ENCODE measurements around the gene TEX22. TPM values are rescaled to one million over a fixed set of nuclear protein-coding genes. Genes with fewer than 3 reads are reported as not detected.

TEX22 gene
- total RNA-seq, 2 donors from 2014 or later, result 0.95 to 3.7 TPM

DNA sequence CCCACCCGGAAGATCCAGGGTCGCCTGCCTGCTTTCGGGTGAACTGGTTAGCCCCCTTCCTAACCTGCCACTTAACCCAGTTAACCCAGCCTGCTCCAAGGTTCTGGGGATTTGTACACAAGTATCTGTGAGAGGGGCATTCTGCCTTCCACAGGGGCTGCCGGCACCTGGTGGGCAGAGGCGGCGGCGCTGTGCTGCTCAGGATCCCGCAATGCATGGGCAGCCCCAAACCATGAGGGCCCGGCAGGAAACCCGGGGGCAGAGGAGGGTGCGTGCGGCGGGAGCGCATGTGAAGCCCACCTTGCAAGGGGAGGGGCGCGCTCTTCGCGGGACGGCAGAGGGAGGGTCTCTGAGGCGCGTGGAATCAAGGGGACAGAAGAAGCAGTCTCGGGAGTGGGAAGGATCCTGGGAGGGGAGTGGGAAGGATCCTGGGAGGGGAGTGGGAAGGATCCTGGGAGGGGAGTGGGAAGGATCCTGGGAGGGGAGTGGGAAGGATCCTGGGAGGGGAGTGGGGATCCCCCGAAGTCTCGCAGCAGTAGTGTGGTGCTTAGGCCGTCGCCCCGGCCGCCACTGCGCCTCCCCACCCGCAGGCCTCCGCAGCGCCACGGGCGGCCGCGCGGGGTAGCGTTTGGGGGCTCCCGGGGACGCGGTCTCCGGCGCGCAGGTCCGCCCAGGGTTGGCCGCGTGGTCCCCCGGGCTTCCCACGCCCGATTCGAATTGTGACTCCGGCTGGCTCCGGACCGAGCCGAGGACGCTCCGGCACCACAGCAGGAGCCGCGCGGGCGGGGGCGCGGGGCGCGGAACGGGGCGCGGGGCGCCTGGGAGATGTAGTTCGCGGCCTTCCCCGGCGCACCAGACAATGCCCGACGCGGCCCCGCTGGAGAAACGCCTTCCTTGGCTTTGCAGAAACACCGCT is 16.4 kb downstream of the TEX22 start:
- peaks cover 6% of the 10 kb centered on the region for H3K4me1 Mint-ChIP-seq
- no peaks in the 10 kb centered on the region for H3K36me3 Mint-ChIP-seq (ENCODE audit: low read depth)
- no peaks in the 10 kb centered on the region for H3K9me3 Mint-ChIP-seq
- peak; percentile 73 for ATAC-seq (replicated peaks)
- H3K27me3 Mint-ChIP-seq, result peaks cover 12% of the 10 kb centered on the region
- H3K4me3 Mint-ChIP-seq, result peak overlapping the region; percentile 50
- H3K27ac Mint-ChIP-seq, result no peak overlapping the region

DNA sequence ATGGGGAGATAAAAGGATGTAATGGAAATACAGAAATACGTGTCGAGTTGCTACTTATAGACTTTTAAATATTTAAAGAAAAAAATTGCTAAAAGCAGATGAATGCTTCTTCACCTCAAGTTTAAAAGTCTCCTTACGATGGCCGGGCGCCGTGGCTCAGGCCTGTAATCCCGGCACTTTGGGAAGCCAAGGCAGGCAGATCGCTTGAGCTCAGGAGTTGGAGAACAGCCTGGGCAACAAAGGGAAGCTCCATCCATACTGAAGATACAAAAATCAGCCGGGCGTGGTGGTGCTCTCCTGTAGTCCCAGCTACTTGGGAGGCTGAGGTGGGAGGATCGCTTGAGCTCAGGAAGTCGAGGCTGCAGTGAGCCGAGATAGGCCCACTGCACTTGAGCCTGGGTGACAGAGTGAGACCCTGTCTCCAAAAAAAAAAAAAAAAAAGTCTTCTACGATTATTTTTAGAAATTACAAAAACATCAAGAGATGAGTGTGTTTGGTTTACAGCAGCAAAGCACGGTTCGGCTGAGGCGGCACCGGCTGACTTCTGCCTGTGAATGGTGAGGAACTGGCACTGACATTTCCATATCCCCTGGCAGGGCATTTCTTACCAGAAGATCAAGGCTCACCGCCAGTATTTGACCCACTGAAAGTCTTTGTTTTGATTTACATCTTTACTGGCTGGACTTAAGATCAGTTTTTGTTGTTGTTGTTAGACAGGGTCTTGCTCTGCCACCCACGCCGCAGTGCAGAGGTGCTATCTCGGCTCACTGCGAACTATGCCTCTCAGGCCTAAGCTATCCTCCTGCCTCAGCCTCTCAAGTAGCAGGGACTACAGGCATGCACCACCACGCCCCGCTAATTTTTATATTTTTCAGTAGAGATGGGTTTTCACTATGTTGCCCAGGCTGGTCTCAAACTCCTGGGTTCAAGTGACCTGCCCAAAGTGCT is 17.4 kb downstream of the TEX22 start:
- Mint-ChIP-seq H3K36me3 (ENCODE audit: low read depth) (peaks cover 3% of the 10 kb centered on the region), H3K9me3 (no peaks in the 10 kb centered on the region), H3K4me1 (peaks cover 6% of the 10 kb centered on the region), H3K27me3 (peaks cover 12% of the 10 kb centered on the region), H3K27ac (no peak overlapping the region), H3K4me3 (peak overlapping the region; percentile 50)
- no peak for ATAC-seq (replicated peaks)

DNA sequence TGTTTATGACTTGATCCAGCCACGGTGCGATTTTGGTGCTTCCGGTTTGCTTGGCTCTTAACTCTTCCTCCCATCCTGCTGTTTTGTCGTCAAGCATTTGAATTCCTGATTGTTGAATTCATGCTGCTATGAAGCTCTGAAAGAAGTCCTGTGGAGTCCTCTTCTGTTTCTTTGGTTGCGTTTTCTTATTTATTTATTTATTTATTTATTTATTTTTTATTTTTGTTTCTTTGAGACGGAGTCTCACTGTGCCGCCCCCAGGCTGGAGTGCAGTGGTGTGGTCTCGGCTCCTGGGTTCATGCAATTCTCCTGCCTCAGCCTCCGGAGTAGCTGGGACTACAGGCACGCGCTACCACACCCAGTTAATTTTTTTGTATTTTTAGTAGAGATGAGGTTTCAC is 18.3 kb downstream of the TEX22 start:
- peaks cover 10% of the 10 kb centered on the region for H3K36me3 Mint-ChIP-seq (ENCODE audit: low read depth)
- peaks cover 12% of the 10 kb centered on the region for H3K27me3 Mint-ChIP-seq
- ATAC-seq (replicated peaks), result no peak
- peak overlapping the region; percentile 2 for H3K4me3 Mint-ChIP-seq
- H3K27ac Mint-ChIP-seq, result no peak overlapping the region
- H3K9me3 Mint-ChIP-seq, result no peaks in the 10 kb centered on the region
- H3K4me1 Mint-ChIP-seq, result peaks cover 6% of the 10 kb centered on the region

DNA sequence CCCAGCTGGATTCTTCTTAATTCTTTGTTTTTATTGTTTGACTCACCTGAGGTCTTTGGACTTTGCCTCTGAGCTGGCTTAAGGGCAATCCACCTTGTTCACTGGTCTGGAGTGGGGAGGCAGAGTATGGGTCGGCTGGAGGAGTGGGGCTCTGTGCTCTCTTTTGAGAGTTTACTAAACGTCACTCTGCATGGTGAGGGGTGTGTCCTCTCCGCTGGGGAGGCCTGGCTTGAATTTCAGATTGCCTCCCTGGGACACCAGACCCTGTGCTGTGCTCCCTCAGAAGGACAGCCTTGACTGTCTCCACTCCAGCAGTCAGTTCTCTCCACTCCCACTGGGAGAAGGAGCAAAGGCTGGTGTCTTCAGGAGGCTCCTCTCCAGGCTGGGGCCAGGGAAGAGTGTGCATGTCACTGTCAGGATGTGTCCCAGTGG is 19.4 kb downstream of the TEX22 start:
- ATAC-seq (replicated peaks), result no peak
- Mint-ChIP-seq H3K4me3 (no peak overlapping the region), H3K36me3 (ENCODE audit: low read depth) (peaks cover 21% of the 10 kb centered on the region), H3K9me3 (no peaks in the 10 kb centered on the region), H3K27ac (no peak overlapping the region), H3K4me1 (peaks cover 16% of the 10 kb centered on the region), H3K27me3 (peaks cover 11% of the 10 kb centered on the region)

DNA sequence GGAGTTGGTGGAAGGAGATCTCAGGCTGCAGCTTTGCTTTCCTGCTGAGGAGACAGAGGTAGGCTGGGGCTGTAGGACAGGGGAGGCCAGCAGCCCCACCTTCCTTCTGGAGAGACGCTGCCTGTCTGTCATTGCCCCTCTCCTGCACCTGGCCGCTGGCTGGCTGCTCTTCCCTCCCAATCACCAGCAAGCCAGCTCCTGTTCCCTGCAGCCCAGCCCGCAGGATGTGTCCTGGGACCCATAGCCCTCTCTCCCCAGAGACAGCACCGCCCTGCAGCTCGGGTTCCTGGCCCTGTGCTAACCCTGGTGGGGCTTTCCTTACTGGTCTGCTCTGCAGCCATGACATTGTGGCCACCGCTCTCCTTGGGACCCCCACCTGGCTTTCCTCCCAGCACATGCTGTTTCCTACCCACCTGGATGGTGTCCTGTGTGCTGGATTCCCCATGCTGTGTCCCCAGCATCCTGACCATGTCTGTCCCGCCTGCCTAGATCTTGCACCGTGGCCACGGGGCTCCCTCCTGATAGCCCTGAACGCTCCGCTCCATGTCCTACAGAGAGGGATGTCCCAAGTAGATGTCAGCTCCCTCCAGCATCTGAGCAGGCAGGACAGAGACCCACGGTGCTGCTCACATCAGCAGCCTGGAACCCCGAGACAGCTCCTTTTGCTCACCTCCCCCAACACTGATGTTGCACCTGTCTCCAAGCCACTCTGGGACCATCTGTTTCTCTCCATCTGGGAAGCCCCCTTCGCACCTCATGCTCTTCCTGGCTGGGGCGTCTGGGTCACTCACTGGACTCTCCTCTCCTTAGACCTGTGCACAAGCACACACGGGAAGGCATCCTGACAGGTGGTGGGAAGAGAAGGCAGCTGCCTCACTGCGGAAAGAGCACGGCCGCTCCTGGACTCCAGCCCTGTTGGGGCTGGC is 20.2 kb downstream of the TEX22 start:
- peak overlapping the region; percentile 61 for H3K27ac Mint-ChIP-seq
- H3K4me1 Mint-ChIP-seq, result peaks cover 16% of the 10 kb centered on the region
- H3K27me3 Mint-ChIP-seq, result peaks cover 2% of the 10 kb centered on the region
- no peak for ATAC-seq (replicated peaks)
- peak overlapping the region; percentile 59 for H3K4me3 Mint-ChIP-seq
- no peaks in the 10 kb centered on the region for H3K9me3 Mint-ChIP-seq
- peaks cover 25% of the 10 kb centered on the region for H3K36me3 Mint-ChIP-seq (ENCODE audit: low read depth)

DNA sequence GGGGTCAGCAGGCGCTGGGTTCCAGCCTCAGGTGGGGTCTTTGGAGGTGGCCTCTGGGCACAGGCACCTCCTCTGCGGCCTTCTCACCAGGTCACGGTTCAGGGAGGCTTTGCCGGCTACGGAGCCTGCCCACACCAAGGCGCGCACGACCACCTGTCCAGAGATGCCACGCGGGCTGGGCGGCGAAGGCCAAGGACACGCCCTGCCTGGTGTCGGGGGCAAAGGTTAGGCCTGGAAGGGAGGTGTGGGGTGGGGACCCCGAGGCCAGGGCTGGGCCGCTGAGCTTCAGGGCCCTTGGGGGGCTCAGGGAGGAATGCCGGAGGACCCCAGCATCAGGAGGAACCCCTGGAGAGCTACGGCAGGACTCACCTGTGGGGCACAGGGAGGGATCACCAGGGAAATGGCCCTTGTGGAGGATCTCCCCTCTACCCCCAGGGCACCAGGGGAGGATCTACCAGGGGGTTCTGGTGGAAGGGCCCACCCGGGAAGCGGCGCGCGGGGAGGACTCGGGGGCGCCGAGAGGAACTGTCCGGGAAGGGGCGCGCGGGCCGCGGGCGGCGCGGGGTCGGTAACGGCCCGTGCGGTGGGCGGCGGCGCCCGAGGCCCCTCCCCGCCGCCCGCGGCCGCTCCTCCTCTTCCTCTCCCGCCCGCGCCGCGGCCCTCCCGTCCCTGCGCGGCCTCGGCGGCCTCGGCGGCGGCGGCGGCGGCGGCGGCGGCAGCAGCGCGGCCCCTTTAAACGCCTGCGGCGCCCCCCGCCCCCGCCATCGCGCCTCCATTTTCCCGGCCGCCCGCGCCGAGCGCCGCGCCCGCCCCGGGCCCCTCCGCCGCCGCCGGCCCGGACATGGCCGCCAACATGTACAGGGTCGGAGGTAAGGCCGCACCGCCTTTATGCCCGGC is 21.1 kb downstream of the TEX22 start, which contains the start of gene MTA1:
TSS of gene MTA1 (plus strand) at position 633 of the 897 bp plus-strand sequence. CDS start at position 842, 209 bp downstream.
- peak; percentile 85 for ATAC-seq (replicated peaks)
- H3K27me3 Mint-ChIP-seq, result no peaks in the 10 kb centered on the region
- H3K36me3 Mint-ChIP-seq (ENCODE audit: low read depth), result peaks cover 29% of the 10 kb centered on the region
- H3K4me1 Mint-ChIP-seq, result peaks cover 16% of the 10 kb centered on the region
- H3K27ac Mint-ChIP-seq, result peak within 1 kb of the TSS; percentile 89
- H3K9me3 Mint-ChIP-seq, result no peaks in the 10 kb centered on the region
- peak within 1 kb of the TSS; percentile 85 for H3K4me3 Mint-ChIP-seq

DNA sequence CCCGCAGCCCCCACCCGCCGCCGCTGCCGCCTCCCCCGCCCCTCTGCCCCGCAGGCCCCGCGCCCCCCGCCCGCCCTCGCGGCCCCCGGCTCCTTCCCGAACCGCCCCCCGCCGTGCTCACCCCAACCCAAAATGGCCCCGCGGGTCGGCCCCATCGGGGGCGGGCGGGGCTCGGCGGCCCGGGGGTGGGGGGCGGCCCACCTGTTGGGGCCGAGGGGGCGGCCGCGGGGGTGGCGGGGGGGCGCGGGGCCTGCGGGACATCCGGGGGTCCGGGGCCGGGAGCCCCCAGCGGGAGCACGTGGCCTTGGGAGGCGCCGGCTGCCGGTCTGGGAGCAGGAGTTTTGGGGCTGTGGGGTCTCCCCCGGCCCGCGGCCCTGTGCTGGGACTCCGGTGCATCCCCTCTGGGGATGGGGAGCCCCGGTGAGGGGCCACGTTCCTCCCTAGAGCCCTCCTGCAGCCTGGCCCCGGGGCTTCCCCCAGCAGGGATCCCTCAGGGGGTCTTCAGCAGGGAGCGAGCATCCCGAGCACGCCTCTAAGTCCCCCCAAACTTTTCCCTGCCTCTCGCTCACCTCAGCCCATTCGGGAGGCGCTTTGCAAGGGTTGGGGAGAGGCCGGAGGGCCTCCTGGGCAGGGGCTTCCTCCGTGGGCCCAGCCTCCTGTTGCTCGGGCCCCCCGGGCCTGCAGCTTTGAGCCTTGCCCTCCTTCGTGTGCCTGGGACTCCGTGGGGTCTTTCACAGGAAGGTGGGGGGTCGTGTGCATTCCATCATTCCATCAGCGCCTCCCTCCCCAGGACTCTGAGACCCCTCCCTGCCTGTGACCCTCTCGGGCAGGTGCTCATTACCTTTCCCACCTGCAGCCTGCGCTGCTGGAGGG is 22.0 kb downstream of the TEX22 start:
- ATAC-seq (replicated peaks), result peak; percentile 4
- Mint-ChIP-seq H3K9me3 (no peaks in the 10 kb centered on the region), H3K4me1 (peaks cover 16% of the 10 kb centered on the region)

DNA sequence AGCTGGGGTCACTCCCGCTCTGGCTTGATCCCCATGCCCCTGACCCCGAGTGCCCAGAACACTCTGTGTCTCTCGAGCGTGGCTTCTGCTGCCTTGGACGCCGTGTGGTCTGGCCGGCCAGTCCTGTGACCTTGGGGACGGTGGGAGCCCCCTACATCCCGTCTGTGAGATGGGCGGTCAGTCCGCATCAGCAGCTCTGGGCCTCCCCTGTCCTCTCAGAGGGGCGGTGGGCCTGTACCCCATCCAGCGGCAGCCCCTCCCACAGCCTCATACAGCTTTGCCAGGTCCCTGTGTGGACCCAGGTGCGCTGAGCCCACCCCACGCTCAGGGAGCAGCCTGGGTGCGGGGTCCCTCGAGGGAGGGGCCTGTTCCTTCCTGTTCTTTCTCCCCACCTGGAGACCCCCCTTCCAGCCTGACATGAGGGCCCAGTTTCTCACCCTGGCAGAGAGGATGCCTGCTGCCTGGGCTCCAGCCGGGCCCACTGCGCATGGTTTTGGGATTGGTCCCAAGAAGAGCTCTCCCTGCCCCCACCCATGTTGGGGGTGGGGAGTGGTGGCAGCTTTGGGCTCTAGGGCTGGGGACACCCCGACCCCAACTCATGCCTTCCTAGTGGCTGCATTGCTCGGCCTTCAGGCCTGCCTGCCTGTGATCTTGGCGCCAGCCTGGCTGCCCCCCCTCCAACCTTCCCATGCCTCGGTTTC is 22.8 kb downstream of the TEX22 start:
- peaks cover 33% of the 10 kb centered on the region for H3K36me3 Mint-ChIP-seq (ENCODE audit: low read depth)
- H3K4me1 Mint-ChIP-seq, result peaks cover 16% of the 10 kb centered on the region
- no peak for ATAC-seq (replicated peaks)
- H3K27ac Mint-ChIP-seq, result peak overlapping the region; percentile 89
- no peaks in the 10 kb centered on the region for H3K27me3 Mint-ChIP-seq
- H3K9me3 Mint-ChIP-seq, result no peaks in the 10 kb centered on the region
- H3K4me3 Mint-ChIP-seq, result peak overlapping the region; percentile 85

More for the DNA sequence above, 22.0 kb downstream of the TEX22 start:
- Mint-ChIP-seq H3K27ac (peak overlapping the region; percentile 89), H3K4me3 (peak overlapping the region; percentile 85), H3K36me3 (ENCODE audit: low read depth) (peaks cover 29% of the 10 kb centered on the region), H3K27me3 (no peaks in the 10 kb centered on the region)

DNA sequence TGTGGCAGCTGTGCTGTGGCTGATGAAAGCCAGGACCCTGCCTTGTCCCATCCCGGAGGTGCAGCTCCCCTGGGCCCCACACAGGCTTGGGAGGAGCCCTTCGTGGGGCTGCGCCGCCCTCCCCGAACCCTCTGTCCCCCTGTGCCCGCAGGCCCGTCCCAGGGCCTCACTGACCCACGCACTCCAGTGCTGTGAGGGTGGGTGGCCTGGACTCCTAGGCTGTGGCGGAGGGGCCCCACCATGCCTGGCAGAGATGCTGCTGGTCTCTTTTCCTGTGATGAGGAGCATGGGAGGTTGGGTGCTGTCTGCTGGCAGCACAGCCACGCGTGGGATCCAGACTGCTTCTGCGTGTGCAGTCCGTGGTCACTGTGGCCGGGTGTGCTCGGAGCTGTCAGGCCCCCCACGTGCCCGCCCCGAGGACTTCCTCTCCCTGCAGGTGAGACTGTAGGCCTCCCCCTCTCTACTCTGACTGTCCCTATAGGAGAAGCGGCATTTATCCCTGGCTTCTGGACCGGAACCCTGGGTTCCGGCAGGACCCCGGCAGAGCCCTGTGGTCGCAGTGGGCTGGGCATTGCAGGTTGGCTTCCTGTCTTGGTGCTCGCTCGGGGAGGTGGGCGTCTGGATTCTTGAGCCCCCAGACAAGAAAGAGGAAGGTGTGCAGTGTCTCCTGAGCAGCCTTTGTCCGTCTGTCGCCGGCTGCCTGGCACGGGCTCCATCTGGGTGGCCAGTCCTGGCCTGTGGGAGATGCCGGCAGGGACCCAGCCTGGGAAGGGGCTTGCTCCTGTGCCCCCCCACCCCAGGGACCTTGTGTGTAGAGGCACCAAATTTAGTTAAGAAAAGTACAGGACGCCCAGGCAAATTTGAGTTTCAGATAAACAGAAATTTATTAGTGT is 23.6 kb downstream of the TEX22 start:
- Mint-ChIP-seq H3K27ac (peak overlapping the region; percentile 89), H3K9me3 (no peaks in the 10 kb centered on the region), H3K4me3 (peak overlapping the region; percentile 85), H3K36me3 (ENCODE audit: low read depth) (peaks cover 42% of the 10 kb centered on the region), H3K4me1 (peaks cover 16% of the 10 kb centered on the region), H3K27me3 (no peaks in the 10 kb centered on the region)
- no peak for ATAC-seq (replicated peaks)

DNA sequence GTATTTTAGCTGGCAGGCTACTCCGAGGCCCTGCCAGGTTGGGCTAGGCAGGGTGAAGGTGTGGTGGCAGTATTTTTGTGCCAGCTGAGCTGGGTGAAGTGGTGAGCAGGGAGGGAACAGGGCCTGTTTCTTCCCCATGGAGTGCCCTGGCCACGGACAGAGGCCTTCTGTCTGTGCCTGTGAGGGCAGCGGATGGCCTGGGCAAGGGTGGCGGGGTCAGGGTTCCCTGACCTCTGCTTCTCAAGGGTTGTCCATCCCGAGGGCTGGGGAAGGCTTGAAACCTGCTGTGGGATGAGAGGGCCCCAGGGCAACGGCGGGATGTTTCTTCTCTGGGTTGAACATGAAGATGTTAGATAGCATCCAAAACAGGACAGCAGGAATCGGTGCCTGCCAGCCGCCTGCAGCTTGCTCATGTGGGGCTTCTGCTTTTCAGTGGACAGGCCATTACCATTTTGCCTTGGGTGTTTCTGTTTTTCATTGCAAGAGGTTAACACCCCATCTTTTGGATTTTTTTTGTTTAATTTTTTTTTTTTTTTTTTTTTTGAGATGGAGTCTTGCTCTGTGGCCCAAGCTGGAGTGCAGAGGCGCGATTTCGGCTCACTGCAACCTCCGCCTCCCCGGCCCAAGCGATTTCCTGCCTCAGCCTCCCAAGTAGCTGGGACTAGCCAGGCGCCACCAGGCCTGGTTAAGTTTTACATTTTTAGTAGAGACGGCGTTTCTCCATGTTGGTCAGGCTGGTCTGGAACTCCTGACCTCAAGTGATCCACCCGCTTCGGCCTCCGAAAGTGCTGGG is 24.6 kb downstream of the TEX22 start:
- Mint-ChIP-seq H3K9me3 (no peaks in the 10 kb centered on the region), H3K27me3 (no peaks in the 10 kb centered on the region), H3K27ac (peak overlapping the region; percentile 89), H3K4me3 (peak overlapping the region; percentile 85), H3K36me3 (ENCODE audit: low read depth) (peaks cover 48% of the 10 kb centered on the region), H3K4me1 (peaks cover 16% of the 10 kb centered on the region)
- no peak for ATAC-seq (replicated peaks)

Data from activated T-helper 17 cell treated with anti-CD3 and anti-CD28 coated beads, Interleukin-2, amount 50 U/mL, for 72 hours (primary cell).